Measurements from ENCODE around the gene HTR6.

HTR6 gene

GRCh38 chr1:19620786-19621185, 43.9 kb upstream of the HTR6 start:
- no peak for DNase-seq (ENCODE audit: low spot score)
- in situ Hi-C loops (cut with MboI; ENCODE audit: low sequenced_read_pairs, unreplicated experiment): no loop called here
- no peak for TF ChIP-seq CTCF (IDR thresholded peaks at IDR 0.05; ENCODE audit: borderline replicate concordance, control extremely low read depth, extremely low read depth, insufficient read depth, missing control alignments)

DNA sequence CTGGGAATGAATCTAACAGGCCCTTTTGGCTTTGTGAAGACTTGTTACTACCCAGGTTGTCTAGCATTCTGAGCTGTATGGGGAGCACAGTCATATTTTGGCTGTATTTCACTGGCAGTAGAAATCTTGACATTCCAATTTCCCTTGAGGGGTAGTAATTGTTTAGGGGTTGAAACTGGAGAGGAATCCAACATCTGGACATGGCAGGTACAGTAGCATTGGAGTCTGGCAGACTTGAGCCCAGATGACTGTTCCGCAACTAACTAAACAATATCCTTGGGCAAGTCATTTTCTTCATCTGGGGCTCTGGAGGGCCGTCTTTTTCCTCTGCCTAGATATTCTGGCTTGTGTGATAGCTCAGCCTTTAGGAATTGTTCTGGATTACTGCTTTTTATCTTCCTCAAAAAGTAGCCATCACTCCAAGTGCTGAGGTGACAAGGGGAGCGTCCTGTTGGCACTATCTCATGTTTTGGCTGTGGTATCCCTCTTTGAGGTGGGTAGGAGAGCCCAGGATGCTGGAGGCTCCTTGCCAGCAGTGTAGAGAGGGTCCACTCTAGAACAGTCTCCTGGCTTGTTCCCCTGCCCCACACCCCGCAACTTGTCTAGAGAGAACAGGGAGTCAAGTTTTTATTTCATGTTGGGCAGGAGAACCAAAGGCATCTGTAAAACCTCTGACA, 43.3 kb upstream of the HTR6 start:
- in situ Hi-C loops (cut with MboI; ENCODE audit: low sequenced_read_pairs, unreplicated experiment): no loop called here
- TF ChIP-seq CTCF (IDR thresholded peaks at IDR 0.05; ENCODE audit: borderline replicate concordance, control extremely low read depth, extremely low read depth, insufficient read depth, missing control alignments): no peak
- no peak for DNase-seq (ENCODE audit: low spot score)

GRCh38 chr1:19622204-19622603, 42.5 kb upstream of the HTR6 start:
- no peak for TF ChIP-seq CTCF (IDR thresholded peaks at IDR 0.05; ENCODE audit: borderline replicate concordance, control extremely low read depth, extremely low read depth, insufficient read depth, missing control alignments)
- no peak for DNase-seq (ENCODE audit: low spot score)
- in situ Hi-C loops (cut with MboI; ENCODE audit: low sequenced_read_pairs, unreplicated experiment): no loop called here

DNA sequence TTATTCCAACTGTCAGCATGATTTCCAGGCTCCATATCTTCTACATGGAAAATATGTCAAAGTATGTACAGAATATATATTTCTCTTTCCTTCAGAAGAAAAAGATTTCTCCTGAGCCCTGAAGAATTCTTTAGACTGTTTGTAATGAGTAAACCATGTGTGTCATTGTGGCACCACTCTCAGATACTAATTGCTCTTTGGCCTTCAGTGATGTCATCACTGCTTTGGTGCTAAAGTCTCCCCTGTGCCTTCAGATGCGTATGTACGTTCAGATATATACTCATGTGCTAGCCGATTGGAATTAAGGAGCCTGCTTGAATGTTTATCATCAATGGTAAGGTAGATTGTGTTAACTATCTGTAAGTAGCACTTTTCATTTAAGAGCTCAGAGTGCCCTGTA, 41.2 kb upstream of the HTR6 start:
- in situ Hi-C loops (cut with MboI; ENCODE audit: low sequenced_read_pairs, unreplicated experiment): no loop called here
- no peak for DNase-seq (ENCODE audit: low spot score)
- TF ChIP-seq CTCF (IDR thresholded peaks at IDR 0.05; ENCODE audit: borderline replicate concordance, control extremely low read depth, extremely low read depth, insufficient read depth, missing control alignments): no peak

DNA sequence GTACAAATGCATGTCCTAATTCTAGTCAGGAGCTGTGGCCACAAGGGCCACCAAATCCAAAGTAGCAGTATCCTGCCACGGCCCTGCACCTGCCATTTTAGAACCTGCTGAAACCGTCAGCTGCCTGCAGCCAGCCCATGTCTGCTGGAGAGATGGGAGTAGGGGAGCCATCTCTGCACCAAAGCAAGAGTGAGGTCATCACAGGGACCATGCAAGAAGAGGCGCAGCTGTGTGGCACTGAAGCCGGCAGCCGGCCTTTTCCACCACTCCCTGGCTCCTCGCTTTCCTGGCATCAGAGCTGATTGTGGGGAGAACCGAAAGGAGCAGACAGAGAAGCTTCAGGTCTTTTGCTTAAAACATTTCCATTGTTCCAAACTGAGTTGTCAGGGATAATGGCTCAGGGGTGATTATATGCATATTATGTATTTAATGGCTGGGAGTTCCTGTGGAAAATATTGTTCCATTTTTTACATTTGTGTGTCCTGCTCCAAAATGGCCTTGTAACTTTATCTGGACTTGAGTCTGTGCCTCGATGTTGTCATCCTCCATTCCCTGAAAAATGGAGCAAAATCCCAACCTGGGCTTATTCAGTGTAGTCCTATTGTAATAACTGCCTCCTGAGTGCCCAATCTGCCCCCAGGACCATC, 39.3 kb upstream of the HTR6 start:
- no peak for TF ChIP-seq CTCF (IDR thresholded peaks at IDR 0.05; ENCODE audit: borderline replicate concordance, control extremely low read depth, extremely low read depth, insufficient read depth, missing control alignments)
- DNase-seq (ENCODE audit: low spot score): no peak
- in situ Hi-C loops (cut with MboI; ENCODE audit: low sequenced_read_pairs, unreplicated experiment): no loop called here

DNA sequence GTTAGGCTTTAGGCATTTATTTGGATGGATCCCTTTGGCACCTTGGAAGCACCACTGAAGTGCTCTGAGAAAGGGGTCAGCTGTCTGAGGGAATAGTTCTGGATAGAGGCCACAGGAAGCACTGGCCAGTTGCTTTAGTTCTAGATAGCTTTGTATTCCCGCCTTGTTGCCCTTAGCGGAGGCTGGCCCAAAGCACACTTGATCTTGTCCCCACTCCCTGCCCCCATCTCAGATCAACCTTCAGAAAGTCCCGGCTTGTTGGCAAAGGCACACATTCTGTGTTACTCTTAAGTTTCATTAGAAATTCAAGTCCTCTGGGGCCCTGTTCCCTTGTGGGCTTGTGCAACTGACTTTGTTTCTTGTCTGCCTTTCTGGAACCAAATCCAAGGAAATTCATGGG, 35.8 kb upstream of the HTR6 start:
- no peak for TF ChIP-seq CTCF (IDR thresholded peaks at IDR 0.05; ENCODE audit: borderline replicate concordance, control extremely low read depth, extremely low read depth, insufficient read depth, missing control alignments)
- no peak for DNase-seq (ENCODE audit: low spot score)
- in situ Hi-C loops (cut with MboI; ENCODE audit: low sequenced_read_pairs, unreplicated experiment): no loop called here
